Neural cell (in vitro differentiated cells): ENCODE data around the gene UNC93B1. TPM values are rescaled to one million over a fixed set of nuclear protein-coding genes. Genes with fewer than 3 reads are reported as not detected.

Experiments
- H2AFZ ChIP-seq: fragments of 200-600, 300-800 bp; sonication (generic), shearing (Covaris generic); 2 replicates; pipeline ENCODE4 v1.6.0; 2014; ENCODE audit warnings: low read depth, mild to moderate bottlenecking, antibody characterized with exemption, low read length, moderate library complexity
- H3F3A ChIP-seq: fragments of 200-600 bp; shearing (Covaris generic); 2 replicates; pipeline ENCODE4 v1.6.1; 2016; ENCODE audit warnings: mild to moderate bottlenecking, moderate library complexity, mixed read lengths, antibody characterized with exemption, low read length; ENCODE audit not compliant: insufficient read depth, poor library complexity, severe bottlenecking
- H3K27ac ChIP-seq: fragments of 200-600, 300-800 bp; sonication (generic), shearing (Covaris generic); 2 replicates; pipeline ENCODE4 v1.5.1; 2014; ENCODE audit warnings: mild to moderate bottlenecking, low read length, moderate library complexity
- H3K27me3 ChIP-seq: fragments of 300-800, 200-600 bp; sonication (generic), shearing (Covaris generic); 2 replicates; pipeline ENCODE4 v1.6.0; 2014; ENCODE audit warnings: mild to moderate bottlenecking, low read depth, low read length, moderate library complexity; ENCODE audit not compliant: insufficient read depth
- H3K36me3 ChIP-seq: fragments of 300-800, 200-600 bp; sonication (generic), shearing (Covaris generic); 2 replicates; pipeline ENCODE4 v1.5.1; 2014; ENCODE audit warnings: mild to moderate bottlenecking, antibody characterized with exemption, low read length, moderate library complexity; ENCODE audit not compliant: insufficient read depth
- H3K4me2 ChIP-seq: fragments of 300-800, 200-600 bp; sonication (generic), shearing (Covaris generic); 2 replicates; pipeline ENCODE4 v1.6.0; 2014; ENCODE audit warnings: mild to moderate bottlenecking, low read length
- H3K4me3 ChIP-seq: fragments of 300-800, 200-600 bp; sonication (generic), shearing (Covaris generic); 2 replicates; pipeline ENCODE4 v1.5.1; 2014; ENCODE audit warnings: mild to moderate bottlenecking, low read length, moderate library complexity
- H3K79me2 ChIP-seq: fragments of 200-600 bp; shearing (Covaris generic); replicated peaks from 2 replicates; pipeline ENCODE4 v1.6.0; 2014; ENCODE audit warnings: mild to moderate bottlenecking, low read length, moderate library complexity; ENCODE audit not compliant: insufficient read depth
- H3K9ac ChIP-seq: fragments of 300-800, 200-600 bp; sonication (generic), shearing (Covaris generic); 2 replicates; pipeline ENCODE4 v1.6.1; 2016; ENCODE audit warnings: mild to moderate bottlenecking, low read length, mixed read lengths
- H3K9me2 ChIP-seq: fragments of 200-600 bp; shearing (Covaris generic); 2 replicates; pipeline ENCODE4 v1.6.1; 2016; ENCODE audit warnings: mild to moderate bottlenecking, low read length, mixed read lengths; ENCODE audit not compliant: insufficient read depth
- H3K9me3 ChIP-seq: fragments of 200-600, 300-800 bp; sonication (generic), shearing (Covaris generic); 2 replicates; pipeline ENCODE4 v1.6.1; 2016; ENCODE audit warnings: mild to moderate bottlenecking, mixed run types, low read length, moderate library complexity, mixed read lengths
- H4K20me1 ChIP-seq: fragments of 200-600 bp; shearing (Covaris generic); 2 replicates; pipeline ENCODE4 v1.6.1; 2016; ENCODE audit warnings: mild to moderate bottlenecking, mixed run types; ENCODE audit not compliant: insufficient read depth
- EP300 ChIP-seq: fragments of 450-650 bp; conservative IDR thresholded peaks from 2 replicates; pipeline ENCODE4 v1.6.1; 2014; ENCODE audit warnings: antibody characterized with exemption, mild to moderate bottlenecking, moderate library complexity; ENCODE audit not compliant: poor library complexity, severe bottlenecking
- EZH2 ChIP-seq: fragments of 200-600, 300-800 bp; shearing (Covaris generic), sonication (generic); IDR thresholded peaks from 2 replicates; pipeline ENCODE4 v1.6.1; 2014; ENCODE audit warnings: antibody characterized with exemption, low read length, borderline replicate concordance, mild to moderate bottlenecking; ENCODE audit not compliant: insufficient read depth, poor library complexity, severe bottlenecking
- MXI1 ChIP-seq: fragments of 450-650 bp; conservative IDR thresholded peaks from 2 replicates; pipeline ENCODE4 v1.6.1; 2014; ENCODE audit warnings: antibody characterized with exemption, mild to moderate bottlenecking; ENCODE audit not compliant: poor library complexity, severe bottlenecking
- POLR2AphosphoS5 ChIP-seq: IDR thresholded peaks from 2 replicates; pipeline ENCODE4 v1.6.1; 2012
- RAD21 ChIP-seq: fragments of 450-650 bp; conservative IDR thresholded peaks from 2 replicates; pipeline ENCODE4 v1.6.1; 2014; ENCODE audit warnings: antibody characterized with exemption, mild to moderate bottlenecking, moderate library complexity
- SMC3 ChIP-seq: fragments of 450-650 bp; conservative IDR thresholded peaks from 2 replicates; pipeline ENCODE4 v1.6.1; 2014; ENCODE audit warnings: antibody characterized with exemption, mild to moderate bottlenecking, moderate library complexity; ENCODE audit not compliant: poor library complexity
- TAF1 ChIP-seq: IDR thresholded peaks from 2 replicates; pipeline ENCODE4 v1.6.1; 2012; ENCODE audit warnings: low read depth
- polyA plus RNA-seq: library from polyadenylated mRNA; depleted of rRNA; stranded (reverse); fragments of >200 nt; gene quantifications from 2 replicates; pipeline ENCODE4 v1.2.3, GENCODE V29; 2014
- TF ChIP-seq, protein P1 (sequence below): IDR thresholded peaks from 2 replicates; pipeline ENCODE4 v1.6.1; 2012; ENCODE audit warnings: borderline replicate concordance
- TF ChIP-seq, protein P2 (sequence below): fragments of 450-650 bp; IDR thresholded peaks from 2 replicates; pipeline ENCODE4 v1.5.1; 2014; ENCODE audit warnings: antibody characterized with exemption, mild to moderate bottlenecking, moderate library complexity; ENCODE audit not compliant: poor library complexity, severe bottlenecking

Gene UNC93B1
- polyA plus RNA-seq, 1 donor from 2014 or later = 0.19 TPM

DNA sequence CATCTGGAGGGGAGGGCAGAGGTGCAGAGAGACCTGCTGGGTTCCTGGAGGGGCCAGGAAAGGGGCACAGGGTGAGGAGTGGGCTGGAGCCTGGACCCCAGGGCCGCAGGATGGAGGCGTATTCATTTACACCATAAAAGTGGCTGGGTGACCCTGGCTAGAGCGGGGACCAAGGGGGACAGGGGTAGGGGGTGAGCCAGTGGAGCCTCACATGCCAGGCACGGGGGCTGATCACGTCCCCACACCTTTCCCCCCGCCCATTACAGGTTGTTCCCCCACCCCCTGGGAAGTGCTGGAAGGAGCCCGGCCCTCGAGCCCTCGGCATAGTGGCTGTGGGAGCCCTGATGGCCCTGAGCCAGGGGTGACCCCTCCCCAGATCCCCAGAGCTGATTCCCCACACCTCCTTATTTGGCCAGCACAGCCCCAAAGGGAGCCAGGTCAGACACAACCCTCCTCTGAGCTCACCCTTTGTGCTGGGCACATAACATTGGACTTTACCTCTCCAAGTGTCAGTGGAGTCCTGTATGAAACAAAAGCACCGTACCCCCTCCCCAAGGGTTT, 35.7 kb upstream of the UNC93B1 start:
- no peaks in the 10 kb centered on the region for H3K79me2 ChIP-seq
- TF ChIP-seq TAF1 = no peak
- TF ChIP-seq, protein P1, sequence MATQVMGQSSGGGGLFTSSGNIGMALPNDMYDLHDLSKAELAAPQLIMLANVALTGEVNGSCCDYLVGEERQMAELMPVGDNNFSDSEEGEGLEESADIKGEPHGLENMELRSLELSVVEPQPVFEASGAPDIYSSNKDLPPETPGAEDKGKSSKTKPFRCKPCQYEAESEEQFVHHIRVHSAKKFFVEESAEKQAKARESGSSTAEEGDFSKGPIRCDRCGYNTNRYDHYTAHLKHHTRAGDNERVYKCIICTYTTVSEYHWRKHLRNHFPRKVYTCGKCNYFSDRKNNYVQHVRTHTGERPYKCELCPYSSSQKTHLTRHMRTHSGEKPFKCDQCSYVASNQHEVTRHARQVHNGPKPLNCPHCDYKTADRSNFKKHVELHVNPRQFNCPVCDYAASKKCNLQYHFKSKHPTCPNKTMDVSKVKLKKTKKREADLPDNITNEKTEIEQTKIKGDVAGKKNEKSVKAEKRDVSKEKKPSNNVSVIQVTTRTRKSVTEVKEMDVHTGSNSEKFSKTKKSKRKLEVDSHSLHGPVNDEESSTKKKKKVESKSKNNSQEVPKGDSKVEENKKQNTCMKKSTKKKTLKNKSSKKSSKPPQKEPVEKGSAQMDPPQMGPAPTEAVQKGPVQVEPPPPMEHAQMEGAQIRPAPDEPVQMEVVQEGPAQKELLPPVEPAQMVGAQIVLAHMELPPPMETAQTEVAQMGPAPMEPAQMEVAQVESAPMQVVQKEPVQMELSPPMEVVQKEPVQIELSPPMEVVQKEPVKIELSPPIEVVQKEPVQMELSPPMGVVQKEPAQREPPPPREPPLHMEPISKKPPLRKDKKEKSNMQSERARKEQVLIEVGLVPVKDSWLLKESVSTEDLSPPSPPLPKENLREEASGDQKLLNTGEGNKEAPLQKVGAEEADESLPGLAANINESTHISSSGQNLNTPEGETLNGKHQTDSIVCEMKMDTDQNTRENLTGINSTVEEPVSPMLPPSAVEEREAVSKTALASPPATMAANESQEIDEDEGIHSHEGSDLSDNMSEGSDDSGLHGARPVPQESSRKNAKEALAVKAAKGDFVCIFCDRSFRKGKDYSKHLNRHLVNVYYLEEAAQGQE = no peak
- no peak for TF ChIP-seq MXI1
- TF ChIP-seq EZH2 = no peak
- TF ChIP-seq EP300 = no peak
- TF ChIP-seq SMC3 = no peak
- TF ChIP-seq RAD21 = no peak
- TF ChIP-seq, protein P2, sequence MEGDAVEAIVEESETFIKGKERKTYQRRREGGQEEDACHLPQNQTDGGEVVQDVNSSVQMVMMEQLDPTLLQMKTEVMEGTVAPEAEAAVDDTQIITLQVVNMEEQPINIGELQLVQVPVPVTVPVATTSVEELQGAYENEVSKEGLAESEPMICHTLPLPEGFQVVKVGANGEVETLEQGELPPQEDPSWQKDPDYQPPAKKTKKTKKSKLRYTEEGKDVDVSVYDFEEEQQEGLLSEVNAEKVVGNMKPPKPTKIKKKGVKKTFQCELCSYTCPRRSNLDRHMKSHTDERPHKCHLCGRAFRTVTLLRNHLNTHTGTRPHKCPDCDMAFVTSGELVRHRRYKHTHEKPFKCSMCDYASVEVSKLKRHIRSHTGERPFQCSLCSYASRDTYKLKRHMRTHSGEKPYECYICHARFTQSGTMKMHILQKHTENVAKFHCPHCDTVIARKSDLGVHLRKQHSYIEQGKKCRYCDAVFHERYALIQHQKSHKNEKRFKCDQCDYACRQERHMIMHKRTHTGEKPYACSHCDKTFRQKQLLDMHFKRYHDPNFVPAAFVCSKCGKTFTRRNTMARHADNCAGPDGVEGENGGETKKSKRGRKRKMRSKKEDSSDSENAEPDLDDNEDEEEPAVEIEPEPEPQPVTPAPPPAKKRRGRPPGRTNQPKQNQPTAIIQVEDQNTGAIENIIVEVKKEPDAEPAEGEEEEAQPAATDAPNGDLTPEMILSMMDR = no peak
- TF ChIP-seq POLR2AphosphoS5 = no peak
- H3K36me3 ChIP-seq = no peaks in the 10 kb centered on the region
- H2AFZ ChIP-seq = no peak overlapping the region
- H3K9me3 ChIP-seq = no peaks in the 10 kb centered on the region
- no peaks in the 10 kb centered on the region for H3F3A ChIP-seq
- H3K4me3 ChIP-seq = no peak overlapping the region
- no peaks in the 10 kb centered on the region for H3K9me2 ChIP-seq
- H3K4me2 ChIP-seq = no peak overlapping the region
- no peaks in the 10 kb centered on the region for H3K27me3 ChIP-seq
- no peak overlapping the region for H3K27ac ChIP-seq
- no peaks in the 10 kb centered on the region for H4K20me1 ChIP-seq
- no peak overlapping the region for H3K9ac ChIP-seq

DNA sequence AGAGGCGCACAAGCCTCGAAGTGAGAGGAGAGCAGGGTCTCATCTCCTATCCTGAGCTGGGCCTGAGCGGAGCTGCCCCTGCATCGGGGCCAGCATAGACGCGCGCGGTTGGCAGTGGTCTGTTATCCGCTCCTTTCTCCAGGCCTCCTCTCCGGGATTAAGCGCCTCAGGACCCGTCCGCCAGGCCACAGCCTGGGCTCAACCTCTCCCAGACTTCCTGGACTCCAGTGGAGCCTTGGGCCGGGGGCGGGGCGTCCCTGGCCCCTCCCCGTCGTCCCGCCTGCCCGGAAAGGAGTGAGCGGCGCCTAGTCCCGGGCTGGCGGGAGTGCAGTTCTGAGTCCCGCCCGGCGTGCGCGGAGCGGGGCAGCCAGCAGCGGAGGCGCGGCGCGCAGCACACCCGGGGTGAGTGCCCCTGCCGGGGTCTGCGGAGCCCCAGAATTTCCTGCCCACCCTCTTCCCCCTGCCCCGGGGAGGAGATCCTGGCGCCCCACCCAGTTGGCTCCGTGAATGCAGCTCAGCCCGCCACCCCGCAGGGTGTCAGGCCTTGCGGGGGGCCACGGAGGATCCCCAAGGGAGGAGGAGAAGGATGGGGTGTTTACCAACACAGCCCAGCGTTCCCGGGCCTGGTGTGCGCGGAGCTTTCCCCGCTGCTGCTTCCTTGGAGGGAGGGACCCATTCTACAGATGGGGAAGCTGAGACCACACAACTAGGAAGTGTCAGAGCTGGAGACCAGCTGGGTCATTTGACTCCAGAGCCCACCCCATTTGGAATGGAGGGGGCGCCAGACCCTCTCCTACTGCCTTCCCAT, 35.0 kb upstream of the UNC93B1 start, which contains the start of gene TCIRG1:
Gene TCIRG1, plus strand, starts transcription at position 308 of the 808 bp plus-strand sequence. CDS start 2,247 bp downstream, outside the sequence.
- no peaks in the 10 kb centered on the region for H3K9me3 ChIP-seq
- TF ChIP-seq EZH2 (no peak), TAF1 (no peak), EP300 (no peak), SMC3 (no peak), MXI1 (no peak), RAD21 (no peak), POLR2AphosphoS5 (no peak)
- TF ChIP-seq, protein P1 = no peak
- TF ChIP-seq, protein P2 = no peak
- no peaks in the 10 kb centered on the region for H3K9me2 ChIP-seq
- H2AFZ ChIP-seq = no peak within 1 kb of the TSS
- no peaks in the 10 kb centered on the region for H3K79me2 ChIP-seq
- no peaks in the 10 kb centered on the region for H4K20me1 ChIP-seq
- no peaks in the 10 kb centered on the region for H3K36me3 ChIP-seq
- no peak within 1 kb of the TSS for H3K27ac ChIP-seq
- H3K9ac ChIP-seq = no peak within 1 kb of the TSS
- no peak within 1 kb of the TSS for H3K4me2 ChIP-seq
- H3K4me3 ChIP-seq = no peak within 1 kb of the TSS
- no peaks in the 10 kb centered on the region for H3K27me3 ChIP-seq
- no peaks in the 10 kb centered on the region for H3F3A ChIP-seq
